Heart right ventricle (tissue), 16 donors: ENCODE results near the gene CDC16. TPM values are rescaled to one million over a fixed set of nuclear protein-coding genes. Genes with fewer than 3 reads are reported as not detected.

ENCODE experiments used
- ATAC-seq, 8 donors: fragments of 200-7000 bp; cut with Tn5 transposase; one replicate each; pipeline ENCODE4 v1.9.1; 2020; ENCODE audit warnings: mild to moderate bottlenecking in 8 of 8, moderate library complexity in 8 of 8, moderate number of reproducible peaks in 1 of 8
- DNase-seq, 2 donors: peaks; one replicate each; pipeline ENCODE4 v3.0.0-alpha.2; 2020
- H3K27ac ChIP-seq, 10 donors: fragments of 200-600 bp; sonication (generic) in 2 of 10; one replicate each; pipeline versions ENCODE4 v1.5.0 to v1.8.0; 2020 to 2022; ENCODE audit warnings: mild to moderate bottlenecking in 3 of 10
- H3K27me3 ChIP-seq, 7 donors: fragments of 200-600 bp; one replicate each; pipeline ENCODE4 v1.8.0; 2021 to 2022; ENCODE audit warnings: mild to moderate bottlenecking in 2 of 7
- H3K36me3 ChIP-seq, 9 donors: fragments of 200-600 bp; sonication (generic) in 1 of 9; one replicate each; pipeline versions ENCODE4 v1.5.0 to v1.8.0; 2020 to 2022; ENCODE audit warnings: mild to moderate bottlenecking in 2 of 9
- H3K4me1 ChIP-seq, 9 donors: fragments of 200-600 bp; sonication (generic) in 1 of 9; one replicate each; pipeline versions ENCODE4 v1.5.0 to v1.8.0; 2020 to 2022; ENCODE audit warnings: mild to moderate bottlenecking in 4 of 9
- H3K4me3 ChIP-seq, 10 donors: fragments of 200-600 bp; sonication (generic) in 2 of 10; one replicate each; pipeline versions ENCODE4 v1.5.0 to v1.8.0; 2020 to 2022; ENCODE audit warnings: mild to moderate bottlenecking in 7 of 10, moderate library complexity in 2 of 10
- H3K9me3 ChIP-seq, 11 donors: fragments of 200-600 bp in 10 of 11; sonication (generic) in 2 of 11; one replicate each; pipeline versions ENCODE4 v1.5.0 to v1.8.0; 2013 to 2022; ENCODE audit warnings: mild to moderate bottlenecking in 2 of 11, control low read depth in 1 of 11, moderate library complexity in 1 of 11
- CTCF ChIP-seq, 9 donors: fragments of 200-600 bp; sonication (generic) in 2 of 9; IDR thresholded peaks; one replicate each; pipeline versions ENCODE4 v1.5.0 to v1.8.0; 2021 to 2022; ENCODE audit warnings: antibody characterized with exemption in 9 of 9, mild to moderate bottlenecking in 5 of 9, moderate library complexity in 1 of 9
- WGBS, 2 donors: extraction: QIAGEN DNeasy Blood & Tissue Kit; methylation state at CpG; one replicate each; pipeline ENCODE4 v1.1.7; 2013; ENCODE audit warnings: inconsistent platforms in 1 of 2; 5-methylcytosine and 5-hydroxymethylcytosine counted together
- intact Hi-C, 10 donors: fragments of 100-400 bp; cut with DNase I; formaldehyde crosslinking; loops; one replicate each; pipeline versions ENCODE4 v1.11.1 to v1.14.2; 2022
- polyA plus RNA-seq, 2 donors: library from polyadenylated mRNA; stranded (reverse); fragments of 200-250 nt; gene quantifications; one replicate each; pipeline ENCODE4 v1.2.3, GENCODE V29; 2013
- total RNA-seq, 10 donors: library from RNA; stranded (reverse); fragmentation: NEBNext Ultra II Directional in 3 of 10; extraction: Animal tissue kit (Norgen Biotek cat#: 25700) in 3 of 10; gene quantifications; one replicate each; pipeline versions ENCODE4 v1.2.1 to v1.2.4, GENCODE V29; 2021 to 2023
- donor health status: Arrhythmogenic right ventricular cardiomyopathy.
- donor health status: ischemic (EF 13 %, LVEDD 7.1; RV severe dilation, severe dysfunction).
- donor health status: healthy with polysubstance abuse.
- donor health status: DM: no; HTN: yes; CAD: no.
- donor health status: DM: no; HTN: no; CAD: no.
- donor health status: ischemic (EF 25% LVEDD 6.9; RV normal size, moderate dysfunction).
- donor health status: ischemic (EF 25% LVEDD 5.7; RV mildly dilated, moderate dysfunction).
- donor health status: healthy.
- donor health status: DM: yes; HTN: yes; CAD: no.
- donor health status: Ischemic cardiomyopathy.
- donor health status: ischemic (EF 35%, LVEDD 5.7; RV mildly dilated, moderate dysfunction).
- donor health status: nonischemic (EF 11% LVEDD 7.7; RV severe dilation, severe dysfunction).
- donor health status: DM: yes; HTN: yes; CAD: no.
- donor health status: PGD.
- donor health status: ischemic (EF 29% LVEDD 5.4; RV normal size, mild dysfunction).
- donor health status: nonischemic (EF 23%, LVEDD 6.1; RV moderate dilation, normal function).

CDC16 gene
- total and polyA plus RNA-seq, 12 donors = 27.8 to 76.6 (median 30.4) TPM

DNA sequence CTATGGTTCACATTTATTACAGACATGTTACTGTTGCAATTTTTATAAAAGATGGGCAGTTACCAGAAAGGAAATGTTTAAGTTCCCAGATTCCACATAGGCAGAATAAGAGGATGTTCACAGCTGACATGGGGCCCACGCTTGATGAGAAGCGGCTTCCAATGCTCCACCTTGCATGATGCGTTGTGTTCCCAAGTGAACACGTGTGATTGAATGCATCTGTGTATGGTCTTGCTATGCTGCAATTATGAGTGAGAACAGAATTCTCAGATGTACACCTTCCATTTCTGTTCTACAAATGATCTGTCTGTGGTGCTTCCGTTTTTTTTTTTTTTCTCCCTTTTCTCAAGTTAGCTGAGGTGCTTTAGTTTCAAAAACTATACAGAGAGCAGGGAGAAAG lies 62.2 kb downstream of the CDC16 start:
- no peak overlapping the region for H3K27ac ChIP-seq
- TF ChIP-seq CTCF (IDR thresholded peaks at IDR 0.05) = no peak
- DNase-seq (no peak), ATAC-seq (no peak)
- H3K9me3 ChIP-seq = no peaks in the 10 kb centered on the region
- H3K4me3 ChIP-seq = no peak overlapping the region
- 91 to 92% methylated on average over 5 of the region's 5 CpGs for WGBS, 2 donors
- intact Hi-C loops = no loop called here
- H3K36me3 ChIP-seq = peaks cover 0 to 92% (median 19%) of the 10 kb centered on the region in 9 donors
- H3K27me3 ChIP-seq = no peaks in the 10 kb centered on the region
- H3K4me1 ChIP-seq = no peaks in the 10 kb centered on the region

GRCh38 chr13:114298866-114299265 lies 64.2 kb downstream of the CDC16 start:
- WGBS, 2 donors = 90 to 93% methylated on average over 12 of the region's 12 CpGs
- H3K9me3 ChIP-seq = no peaks in the 10 kb centered on the region
- H3K27ac ChIP-seq = no peak overlapping the region
- ATAC-seq = no peak
- no peaks in the 10 kb centered on the region for H3K27me3 ChIP-seq
- H3K36me3 ChIP-seq = peaks cover 0 to 92% (median 36%) of the 10 kb centered on the region in 9 donors
- no peak for DNase-seq
- H3K4me3 ChIP-seq = no peak overlapping the region
- TF ChIP-seq CTCF (IDR thresholded peaks at IDR 0.05) = no peak
- H3K4me1 ChIP-seq = no peaks in the 10 kb centered on the region
- intact Hi-C loops = no loop called here

DNA sequence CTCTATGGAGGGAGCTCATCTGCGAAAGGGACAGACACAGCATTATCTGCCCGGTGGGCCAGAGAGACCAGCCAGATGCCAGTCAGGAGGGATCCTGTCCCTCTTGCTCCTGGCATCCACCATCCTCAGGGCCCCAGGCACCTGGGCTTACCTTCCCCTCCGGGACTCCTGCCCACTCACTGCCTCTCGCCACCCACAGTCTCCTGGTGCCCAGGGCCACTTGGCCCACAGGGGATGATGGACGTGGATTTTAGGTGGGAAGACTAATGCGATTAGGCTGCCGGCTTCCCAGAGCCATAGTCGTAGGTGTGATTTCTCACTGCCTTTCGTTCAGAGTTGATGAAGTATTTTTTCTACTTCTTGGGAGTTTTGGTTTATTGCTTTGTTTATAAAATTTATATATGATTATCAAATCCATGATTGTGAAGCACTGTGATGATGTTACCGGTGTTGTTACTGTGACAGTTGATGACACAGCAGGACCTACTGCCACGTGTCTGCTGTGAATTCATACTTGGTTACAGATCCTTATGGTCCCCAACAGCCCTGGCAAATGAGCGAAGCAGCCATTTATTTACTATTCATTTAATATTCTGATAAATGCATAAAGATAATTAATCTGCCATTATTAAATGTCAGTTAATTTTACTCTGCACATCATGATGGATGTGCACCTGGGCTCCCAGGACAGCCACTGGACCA lies 65.1 kb downstream of the CDC16 start:
- H3K4me1 ChIP-seq = no peaks in the 10 kb centered on the region
- TF ChIP-seq CTCF (IDR thresholded peaks at IDR 0.05) = no peak
- no peak overlapping the region for H3K27ac ChIP-seq
- H3K27me3 ChIP-seq = no peaks in the 10 kb centered on the region
- H3K9me3 ChIP-seq = no peaks in the 10 kb centered on the region
- peaks cover 0 to 96% (median 35%) of the 10 kb centered on the region in 9 donors for H3K36me3 ChIP-seq
- ATAC-seq (no peak), DNase-seq (no peak)
- intact Hi-C loops = no loop called here
- no peak overlapping the region for H3K4me3 ChIP-seq
- WGBS, 2 donors = 96 to 97% methylated on average over 12 of the region's 12 CpGs

DNA sequence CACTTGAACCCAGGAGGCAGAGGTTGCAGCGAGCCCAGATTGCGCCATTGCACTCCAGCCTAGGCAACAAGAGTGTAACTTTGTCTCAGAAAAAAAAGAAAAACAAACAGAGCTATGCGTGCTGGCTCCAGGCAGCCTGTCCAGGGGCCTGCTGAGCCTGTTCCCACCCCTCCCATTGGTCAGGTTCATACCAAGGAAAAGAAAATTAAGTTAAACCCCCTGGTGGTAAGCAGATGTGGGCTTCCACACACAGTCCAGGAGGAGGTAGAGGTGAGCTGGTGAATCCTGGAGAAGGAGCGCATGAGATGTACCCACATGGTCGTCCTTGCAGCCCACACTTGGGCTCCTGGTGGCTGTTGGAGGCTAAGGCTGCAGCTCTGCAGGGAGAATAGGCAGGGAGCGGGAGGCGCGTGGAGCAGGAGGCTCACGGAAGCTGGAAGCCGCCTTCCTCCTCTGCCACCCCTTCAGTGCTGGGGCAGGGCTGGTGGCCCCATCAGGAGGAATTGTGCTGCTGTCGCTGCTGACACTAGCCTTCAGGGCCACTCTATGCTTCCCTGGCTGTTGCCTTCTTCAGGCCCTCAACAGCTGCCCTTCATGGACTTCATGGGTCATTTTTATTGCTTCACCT lies 69.1 kb downstream of the CDC16 start:
- Histone ChIP-seq H3K27me3 (no peaks in the 10 kb centered on the region), H3K36me3 (peaks cover 0 to 86% (median 45%) of the 10 kb centered on the region in 9 donors), H3K4me1 (no peaks in the 10 kb centered on the region), H3K4me3 (no peak overlapping the region), H3K9me3 (no peaks in the 10 kb centered on the region), H3K27ac (no peak overlapping the region)
- TF ChIP-seq CTCF (IDR thresholded peaks at IDR 0.05) = no peak
- DNase-seq (no peak), ATAC-seq (no peak)
- intact Hi-C loops = no loop called here
- WGBS, 2 donors = 87 to 89% methylated on average over 11 of the region's 11 CpGs
